ENCODE measurements around the gene PRDM16.
"Not testable (repeated sequence)": the region's sequence is repeated elsewhere in the genome, so short reads cannot be mapped to it uniquely, and the experiment has no call there.

PRDM16 gene

DNA sequence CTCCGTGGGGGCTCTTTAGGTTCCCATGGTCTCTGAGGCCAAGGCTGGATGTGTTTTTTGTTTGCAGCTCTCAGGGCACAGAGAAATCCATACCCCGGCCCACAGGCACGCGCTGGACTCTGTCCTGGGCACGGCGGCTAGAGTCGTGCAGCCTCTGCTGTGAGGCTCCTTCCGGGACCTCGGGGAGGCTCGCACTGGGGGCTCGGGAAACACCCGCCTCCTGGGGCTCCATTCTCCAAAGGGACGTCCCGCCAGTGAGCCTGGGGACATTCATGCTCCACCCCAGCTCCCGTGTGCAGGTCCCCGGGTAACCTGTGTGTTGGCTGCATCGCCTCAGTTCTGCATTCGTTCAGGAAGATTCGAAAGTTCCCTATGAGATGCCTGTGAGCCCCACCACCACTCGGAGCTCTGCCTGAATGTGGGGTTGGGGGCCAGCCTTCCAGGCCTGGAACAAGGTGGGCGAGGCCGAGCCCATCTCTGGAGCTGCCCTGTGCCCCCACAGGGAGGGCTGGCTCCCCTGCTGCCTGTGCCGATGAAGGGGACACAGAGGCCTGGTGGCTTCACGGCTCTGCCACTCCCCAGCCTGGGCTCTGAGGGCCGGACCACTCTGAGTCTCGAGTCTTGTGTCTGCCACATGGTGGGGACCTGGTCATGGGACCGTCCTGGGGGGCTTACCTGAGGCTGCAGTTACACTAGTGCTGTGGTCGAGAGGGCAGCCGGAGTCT is 203.5 kb downstream of the PRDM16 start:
- no peak for DNase-seq

DNA sequence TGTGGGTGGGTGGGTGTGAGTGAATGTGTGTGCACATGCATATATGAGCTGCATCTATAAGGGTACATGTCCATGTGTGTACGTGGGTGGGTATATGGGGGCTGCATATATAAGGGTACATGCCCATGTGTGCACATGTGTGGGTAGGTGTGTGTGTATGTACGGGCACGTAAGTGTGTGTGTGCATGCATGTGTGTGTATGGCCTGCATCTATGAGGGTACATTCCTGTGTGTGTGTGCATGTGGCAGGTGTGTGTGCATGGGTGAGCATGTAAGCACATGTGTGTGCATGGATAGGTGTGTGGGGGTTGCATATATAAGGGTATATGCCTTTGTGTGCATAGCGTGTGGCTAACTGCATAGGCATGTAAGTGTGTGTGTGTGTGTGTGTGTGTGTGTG is 204.4 kb downstream of the PRDM16 start:
- DNase-seq: no peak

DNA sequence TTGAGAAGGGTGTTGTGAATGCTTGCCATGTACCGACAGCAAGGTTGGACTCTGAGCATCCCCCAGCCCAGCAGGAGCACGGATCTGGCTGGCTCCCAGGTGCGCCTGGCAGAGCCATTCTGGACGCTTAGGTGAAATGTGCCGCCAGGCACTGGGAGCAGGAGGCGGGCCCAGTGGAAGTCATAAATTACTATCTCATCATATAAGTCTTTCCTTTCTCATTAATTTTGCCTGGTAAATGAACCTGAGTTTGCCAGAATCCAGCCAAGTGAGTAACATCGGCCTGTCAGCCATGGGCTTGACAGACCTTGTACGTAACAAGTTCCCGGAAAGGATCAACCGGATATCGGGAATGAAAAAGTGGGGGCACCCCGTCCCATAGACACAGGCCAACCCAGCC is 206.0 kb downstream of the PRDM16 start:
- no peak for DNase-seq

DNA sequence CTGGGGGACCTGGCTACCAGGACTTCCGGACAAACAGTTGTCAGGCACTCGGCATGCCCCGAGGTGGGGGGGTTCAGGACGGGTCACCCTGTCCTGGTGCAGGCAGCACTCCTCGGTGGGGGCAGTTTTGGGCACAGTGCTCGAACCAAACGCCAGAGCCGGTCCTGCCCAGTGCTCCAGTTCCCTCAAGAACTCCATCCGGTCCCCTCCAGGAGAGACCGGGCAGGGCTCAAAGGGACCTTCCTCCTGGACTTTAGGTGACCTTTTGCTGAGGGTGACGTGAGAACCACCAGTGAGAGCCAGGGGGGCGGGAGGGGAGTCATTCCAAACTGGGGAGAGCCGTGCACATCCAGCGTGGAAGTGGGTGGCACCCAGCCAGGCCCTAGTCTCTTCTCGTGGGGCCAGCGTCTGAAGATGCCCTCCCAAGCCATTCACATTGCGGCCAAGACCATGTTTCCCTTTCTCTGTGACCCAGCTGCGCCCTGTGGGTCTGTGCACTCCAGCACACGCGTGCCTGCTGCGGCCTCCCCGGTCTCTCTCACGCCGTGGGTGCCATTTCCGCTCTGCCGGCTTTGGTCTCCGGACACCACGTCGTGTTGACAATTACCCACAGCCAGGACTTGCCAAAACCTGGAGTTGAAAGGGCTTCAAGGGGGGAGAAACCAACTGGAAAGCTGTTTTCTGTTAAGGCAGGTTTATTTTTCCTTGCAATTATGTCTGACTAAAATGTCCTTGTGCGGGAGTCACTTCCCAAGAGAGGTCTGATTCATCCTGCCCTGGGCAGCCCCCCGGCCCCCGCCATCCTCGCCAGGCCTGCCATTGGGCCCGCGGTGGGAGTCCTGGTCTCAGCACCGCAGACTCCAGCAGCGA is 206.7 kb downstream of the PRDM16 start:
- DNase-seq: no peak

DNA sequence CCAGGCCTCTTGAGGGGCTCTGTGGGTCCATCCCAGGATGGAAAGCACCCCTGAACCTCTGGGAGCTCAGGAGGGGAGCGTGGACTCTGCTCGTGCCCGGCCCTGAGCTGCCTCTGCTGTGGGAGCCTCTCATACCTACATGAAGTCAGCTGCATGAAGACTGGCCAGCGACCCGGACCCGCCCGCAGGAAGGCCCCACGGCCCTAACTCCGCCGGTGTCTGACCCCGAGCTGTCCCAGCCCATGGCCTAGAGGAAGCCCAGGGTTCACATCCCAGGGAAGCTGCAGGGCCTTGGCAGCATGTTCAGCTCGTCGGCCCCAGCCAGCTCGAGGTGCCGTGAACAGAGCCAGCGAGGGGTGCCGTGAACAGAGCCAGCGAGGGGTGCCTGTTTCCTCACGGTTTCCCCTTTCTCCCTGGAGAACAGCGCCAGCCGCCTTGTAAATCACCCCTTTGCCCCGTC is 207.4 kb downstream of the PRDM16 start:
- DNase-seq: no peak

DNA sequence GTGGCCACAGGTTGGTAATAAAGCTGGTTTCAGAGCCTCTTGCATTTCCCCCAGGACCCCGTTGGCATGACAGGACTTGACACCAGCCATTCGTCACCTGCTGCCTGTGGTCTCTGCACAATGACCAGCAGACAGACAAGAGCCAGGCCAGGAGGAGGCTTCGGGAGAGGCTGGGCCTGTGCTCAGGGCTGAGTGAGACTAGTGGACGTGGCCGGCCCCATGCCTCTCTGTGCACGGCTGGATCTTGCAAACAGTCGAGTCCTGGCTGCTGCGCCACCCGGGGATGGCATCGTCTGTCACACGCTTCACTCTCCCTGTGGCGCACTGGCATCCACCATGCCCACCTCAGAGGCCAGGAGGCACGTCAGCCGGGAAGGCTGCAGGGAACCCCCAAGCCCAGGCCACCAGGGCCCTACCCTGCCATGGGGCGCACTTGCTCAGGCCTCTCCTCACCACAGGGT is 208.0 kb downstream of the PRDM16 start:
- no peak for DNase-seq

DNA sequence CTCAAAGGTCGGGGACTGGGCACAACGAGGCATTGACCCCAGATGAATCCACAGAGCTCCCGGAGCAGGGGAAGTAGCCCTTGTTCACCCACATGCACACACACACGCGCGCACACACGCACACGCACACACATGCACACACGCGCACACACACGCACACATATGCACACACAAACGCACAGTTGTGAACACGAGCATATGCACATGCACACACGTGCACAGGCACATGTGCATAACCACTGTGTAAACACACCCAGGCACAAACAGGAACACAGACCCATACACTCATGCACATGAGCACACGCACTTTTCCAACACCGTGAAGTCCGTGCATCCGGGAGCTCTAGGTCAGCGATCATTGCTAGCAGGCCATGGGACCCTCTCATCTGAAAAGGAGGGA is 208.6 kb downstream of the PRDM16 start:
- no peak for DNase-seq

DNA sequence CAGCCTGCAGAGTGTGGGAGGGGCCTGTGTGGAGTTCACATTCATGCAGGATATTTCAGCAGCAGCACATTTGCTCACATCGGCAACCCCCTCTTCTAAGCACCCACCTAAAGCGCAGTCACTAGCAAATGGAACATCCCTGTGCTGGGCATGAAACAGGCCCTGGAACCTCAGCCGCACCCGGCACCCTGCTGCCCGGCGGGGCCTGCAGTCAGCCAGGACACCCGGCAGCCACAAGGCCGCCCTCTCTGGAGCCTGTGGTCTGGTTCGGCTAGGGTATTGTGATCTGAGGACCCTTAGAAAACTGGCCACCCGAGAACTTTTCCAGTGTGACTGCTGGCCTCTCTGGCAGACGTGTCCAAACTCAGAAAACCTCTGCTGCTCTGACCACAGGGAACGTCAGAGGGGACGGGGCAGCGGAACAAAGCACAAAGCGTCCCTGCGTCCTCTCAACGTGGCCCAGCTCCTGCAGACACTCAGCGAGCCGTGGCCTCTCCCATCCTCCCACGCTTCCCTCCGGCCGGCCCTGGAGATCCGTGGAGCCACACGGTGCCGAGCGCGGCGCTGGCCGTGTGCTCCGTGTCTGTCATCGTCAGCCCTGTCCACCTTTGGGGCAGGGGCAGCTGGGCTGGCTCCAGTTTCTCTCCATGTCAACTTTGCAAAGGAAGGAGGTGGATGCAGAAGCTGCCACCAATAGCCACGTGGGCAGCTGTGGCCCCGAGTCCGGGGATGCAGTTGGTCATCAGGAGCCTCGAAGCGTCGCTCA is 209.6 kb downstream of the PRDM16 start:
- no peak for DNase-seq

DNA sequence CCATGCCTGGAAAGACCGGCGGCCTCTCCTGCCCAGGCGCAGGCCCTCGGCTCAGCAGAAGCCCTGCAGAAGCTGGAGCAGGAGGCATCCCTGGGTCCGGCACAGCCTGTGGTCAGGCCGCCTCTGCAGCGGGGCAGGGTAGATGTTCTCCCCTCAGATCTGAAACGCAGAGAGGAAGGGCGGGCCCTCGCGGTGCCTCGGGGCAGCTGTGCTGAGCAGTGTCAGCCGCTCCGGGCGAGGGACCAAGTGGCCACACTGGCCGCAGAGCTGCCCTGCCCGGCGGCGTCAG is 210.1 kb downstream of the PRDM16 start:
- no peak for DNase-seq

DNA sequence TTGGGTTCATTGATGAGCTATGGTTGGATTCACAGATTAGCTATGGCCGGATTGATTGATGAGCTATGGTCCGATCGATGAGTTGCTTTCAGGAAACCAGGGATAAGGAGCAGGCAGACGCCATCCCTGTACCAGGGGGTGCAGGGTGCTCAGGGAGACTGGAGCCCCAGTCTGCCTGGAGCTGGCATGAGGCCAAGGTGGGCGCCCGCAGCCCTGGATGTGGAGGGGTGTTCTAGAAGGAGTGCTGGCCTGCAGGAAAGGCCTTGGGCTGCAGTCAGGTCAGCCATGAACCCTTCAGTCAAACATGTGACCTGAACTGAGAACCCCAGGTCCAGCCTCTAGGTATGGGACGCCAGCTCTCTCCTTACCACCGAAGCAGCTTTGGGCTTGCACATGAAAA is 212.7 kb downstream of the PRDM16 start:
- DNase-seq: no peak

DNA sequence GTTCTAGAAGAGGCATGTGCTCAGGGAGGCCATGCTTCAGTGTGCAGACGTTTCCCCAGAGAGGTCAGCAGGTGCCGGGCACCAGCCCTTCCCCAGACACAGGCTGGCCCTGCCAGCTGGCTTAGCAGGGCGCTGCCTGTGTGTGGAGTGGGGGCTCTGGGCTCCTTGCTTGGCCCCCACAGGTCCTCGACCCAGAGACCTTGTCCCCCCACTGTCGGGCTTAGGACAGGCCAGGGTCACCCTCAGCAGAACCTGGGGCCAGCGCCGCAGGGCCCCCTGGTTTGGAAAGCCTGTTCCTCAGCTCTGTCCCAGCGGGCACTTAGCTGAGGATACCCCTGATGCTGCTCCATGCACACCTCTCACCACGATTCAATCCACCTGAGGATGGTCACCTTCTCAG is 213.2 kb downstream of the PRDM16 start:
- no peak for DNase-seq

DNA sequence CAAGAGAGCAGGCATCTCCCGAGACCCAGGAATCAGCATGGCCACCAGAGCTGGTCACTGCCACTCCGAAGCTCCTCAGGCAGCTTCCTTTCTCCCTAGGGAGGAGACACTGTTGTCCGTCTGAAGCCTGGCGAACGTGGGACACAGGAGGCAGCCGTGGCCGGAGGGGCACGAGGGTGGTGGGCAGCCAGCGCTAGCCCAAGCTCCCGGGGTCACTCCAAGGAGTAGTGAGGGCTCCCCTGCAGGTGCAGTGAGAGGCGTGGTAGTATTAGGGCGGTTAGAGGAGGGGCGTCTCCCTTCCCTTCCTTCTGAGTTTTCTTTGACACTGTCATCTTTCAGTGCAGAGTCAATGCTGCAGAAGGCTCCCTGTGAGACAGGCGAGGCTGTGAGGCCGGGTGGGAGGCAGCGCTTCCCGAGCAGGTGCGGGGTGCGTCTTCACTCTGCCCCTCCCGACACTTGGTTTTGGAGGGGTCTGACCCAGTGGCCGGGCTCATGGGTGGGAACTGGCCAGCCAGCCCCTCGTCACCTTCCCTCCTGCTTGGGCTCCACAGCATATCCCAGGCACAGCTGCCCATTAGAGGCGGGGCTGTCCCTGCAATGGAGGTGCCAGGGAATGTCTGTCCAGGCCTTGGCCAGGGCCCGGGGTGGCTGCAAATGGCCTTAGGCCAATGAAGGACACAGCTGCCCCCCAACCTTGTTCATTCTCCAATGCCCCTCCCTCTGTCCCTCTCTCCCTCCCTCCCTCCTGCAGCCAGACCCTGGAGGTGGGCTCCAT is 213.8 kb downstream of the PRDM16 start:
- no peak for DNase-seq

DNA sequence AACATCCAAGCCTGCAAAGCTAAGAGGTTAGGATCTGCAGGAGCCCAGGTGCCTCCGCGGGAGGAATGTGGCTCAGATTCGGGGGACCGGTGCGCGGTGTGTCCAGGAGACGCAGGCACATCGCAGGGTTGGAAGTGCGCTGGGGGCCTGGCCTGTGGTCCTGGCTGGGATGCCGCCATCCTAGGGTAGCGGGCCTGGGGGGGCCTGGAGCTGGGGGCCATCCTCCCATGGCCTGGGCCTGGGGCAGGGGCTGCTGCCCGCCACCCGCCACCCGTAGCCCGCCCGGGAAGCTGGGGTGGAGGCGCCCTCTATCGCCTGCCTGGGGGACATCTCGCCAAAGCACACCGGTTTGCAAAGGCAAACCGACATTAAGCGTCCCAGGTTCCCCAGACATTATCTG is 214.8 kb downstream of the PRDM16 start:
- DNase-seq: peak; percentile 22

DNA sequence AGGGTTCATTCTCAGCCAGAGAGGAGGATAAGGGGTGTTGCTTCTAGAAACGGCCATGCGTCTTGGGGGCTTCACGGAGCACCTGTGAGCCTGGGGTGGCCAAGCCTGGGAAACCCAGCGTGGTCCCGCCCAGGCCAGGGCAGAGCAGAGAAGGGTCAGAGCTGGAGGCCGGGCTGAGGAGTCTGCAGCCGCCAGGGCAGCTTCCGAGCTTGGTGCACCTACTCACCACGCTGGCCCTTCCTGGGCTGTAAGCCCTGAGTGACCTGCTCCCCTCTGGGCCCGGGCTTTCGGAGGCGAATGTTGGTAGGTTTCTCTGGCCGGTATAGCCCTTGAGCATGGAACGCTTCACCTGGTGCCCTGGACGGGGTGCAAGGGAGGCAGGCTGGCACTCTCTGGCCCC is 215.7 kb downstream of the PRDM16 start:
- DNase-seq: no peak

DNA sequence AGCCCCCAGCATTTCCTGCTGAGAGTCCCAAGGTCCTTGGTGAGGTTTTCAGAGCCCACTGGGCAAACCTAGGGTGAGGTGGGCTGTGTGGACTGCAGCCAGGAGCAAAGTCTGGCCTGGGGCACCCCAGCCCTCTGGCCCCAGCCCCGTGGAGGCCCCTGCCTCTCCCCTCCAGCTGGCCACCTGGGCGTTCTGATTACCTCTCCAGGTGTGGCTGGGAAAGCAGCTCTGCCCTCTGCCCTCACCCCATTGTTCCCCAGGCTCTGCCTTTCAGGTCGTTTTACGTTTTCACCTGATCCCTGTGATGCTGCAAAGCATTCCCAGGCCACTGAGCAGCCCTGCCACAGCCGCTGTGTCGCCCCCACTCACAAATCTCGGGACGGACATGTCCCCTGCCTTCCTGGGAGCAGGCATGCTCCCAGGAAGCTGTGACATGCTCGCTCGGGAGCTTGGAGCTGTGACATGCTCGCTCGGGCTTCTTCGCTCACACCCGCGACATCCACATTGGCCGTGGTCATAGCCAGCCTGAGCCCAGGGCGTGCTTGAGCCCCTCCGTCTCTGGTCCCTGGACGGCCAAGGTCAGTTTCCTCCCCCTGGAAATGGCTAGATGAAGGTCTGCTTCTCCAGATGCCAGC is 216.2 kb downstream of the PRDM16 start:
- DNase-seq: no peak

DNA sequence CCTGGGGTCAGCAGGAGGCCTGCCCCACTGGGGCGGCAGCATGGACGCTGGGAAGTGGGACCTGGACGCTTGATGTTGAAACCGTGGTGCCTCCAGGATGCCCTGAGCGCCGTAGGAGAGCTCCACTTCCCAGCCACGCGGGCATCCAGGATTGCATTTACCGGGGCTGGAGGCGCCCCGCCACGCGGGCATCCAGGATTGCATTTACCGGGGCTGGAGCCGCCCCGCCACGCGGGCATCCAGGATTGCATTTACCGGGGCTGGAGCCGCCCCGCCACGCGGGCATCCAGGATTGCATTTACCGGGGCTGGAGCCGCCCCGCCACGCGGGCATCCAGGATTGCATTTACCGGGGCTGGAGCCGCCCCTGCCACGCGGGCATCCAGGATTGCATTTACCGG is 218.1 kb downstream of the PRDM16 start:
- DNase-seq: not testable (repeated sequence)

DNA sequence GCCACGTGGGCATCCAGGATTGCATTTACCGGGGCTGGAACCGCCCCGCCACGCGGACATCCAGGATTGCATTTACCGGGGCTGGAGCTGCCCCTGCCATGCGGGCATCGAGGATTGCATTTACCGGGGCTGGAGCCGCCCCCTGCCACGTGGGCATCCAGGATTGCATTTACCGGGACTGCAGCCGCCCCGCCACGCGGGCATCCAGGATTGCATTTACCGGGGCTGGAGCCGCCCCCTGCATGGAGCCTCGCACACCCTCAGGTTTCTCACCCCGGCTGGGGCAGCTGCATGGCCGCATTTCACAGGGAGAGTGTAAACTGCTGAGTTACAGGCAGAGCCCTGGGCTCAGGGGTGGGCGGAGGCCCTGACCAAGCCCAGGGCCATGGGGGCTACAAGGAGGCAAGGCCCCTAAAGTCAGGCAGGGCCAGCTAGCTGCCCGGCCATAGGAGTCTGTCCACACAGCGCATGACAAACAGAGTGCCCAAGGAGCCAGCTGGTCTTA is 218.7 kb downstream of the PRDM16 start:
- no peak for DNase-seq

DNA sequence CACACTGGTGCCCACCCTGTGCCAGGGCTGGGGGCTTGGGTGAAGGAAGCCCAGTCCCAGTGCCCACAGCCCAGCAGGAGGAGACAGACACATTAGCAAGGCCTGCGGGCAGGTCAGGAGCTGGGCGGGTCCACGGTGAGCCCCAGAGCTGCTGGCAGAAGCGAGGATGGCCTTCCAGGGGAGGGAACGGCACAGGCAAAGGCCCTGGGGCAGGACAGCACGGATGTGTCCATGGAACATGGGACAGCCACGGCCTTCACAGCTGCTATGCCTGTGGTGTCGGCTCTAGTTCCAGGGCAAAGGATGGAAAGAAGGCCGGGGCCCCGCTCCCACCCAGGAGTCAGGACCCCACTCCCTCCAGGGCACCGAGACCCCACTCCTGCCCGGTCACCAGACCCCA is 220.5 kb downstream of the PRDM16 start:
- no peak for DNase-seq

DNA sequence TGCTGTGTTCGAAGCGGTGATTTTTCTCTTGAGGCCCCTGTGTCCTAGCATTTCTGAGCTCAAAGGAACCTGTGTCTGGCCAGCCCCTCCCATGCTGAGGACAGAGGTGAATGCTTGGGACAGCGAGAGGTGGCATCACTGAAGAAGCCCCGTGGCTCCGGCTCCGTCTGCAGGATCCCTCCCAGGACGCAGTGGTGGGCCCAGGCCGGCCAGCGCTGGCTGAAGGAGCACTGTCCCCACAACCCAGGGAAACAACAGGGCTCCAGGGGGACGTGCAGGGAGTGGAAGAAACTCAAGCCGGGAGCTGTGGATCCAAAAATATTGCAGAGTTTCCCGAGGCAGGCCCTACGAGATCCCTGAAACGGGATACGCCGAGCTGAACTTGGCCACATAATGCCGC is 221.4 kb downstream of the PRDM16 start:
- DNase-seq: no peak

DNA sequence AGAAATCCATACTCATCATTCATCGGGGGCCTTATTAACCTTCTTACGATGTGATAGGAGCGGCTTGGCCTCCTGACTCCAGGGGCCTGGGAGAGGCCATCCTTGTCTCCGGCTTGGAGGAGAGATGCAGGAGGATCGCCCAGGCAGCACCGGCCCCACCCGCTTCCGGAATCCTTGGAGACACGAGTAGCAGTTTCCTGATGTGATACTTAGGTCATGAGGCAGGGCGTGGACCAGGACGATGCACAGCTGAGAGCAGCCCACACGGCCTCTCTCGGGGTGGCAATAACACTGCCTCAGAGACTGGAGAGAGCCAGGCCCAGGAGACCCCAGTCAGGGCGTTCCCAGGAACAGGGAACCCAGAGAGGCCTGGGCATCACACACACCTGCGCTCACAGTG is 221.9 kb downstream of the PRDM16 start:
- no peak for DNase-seq

DNA sequence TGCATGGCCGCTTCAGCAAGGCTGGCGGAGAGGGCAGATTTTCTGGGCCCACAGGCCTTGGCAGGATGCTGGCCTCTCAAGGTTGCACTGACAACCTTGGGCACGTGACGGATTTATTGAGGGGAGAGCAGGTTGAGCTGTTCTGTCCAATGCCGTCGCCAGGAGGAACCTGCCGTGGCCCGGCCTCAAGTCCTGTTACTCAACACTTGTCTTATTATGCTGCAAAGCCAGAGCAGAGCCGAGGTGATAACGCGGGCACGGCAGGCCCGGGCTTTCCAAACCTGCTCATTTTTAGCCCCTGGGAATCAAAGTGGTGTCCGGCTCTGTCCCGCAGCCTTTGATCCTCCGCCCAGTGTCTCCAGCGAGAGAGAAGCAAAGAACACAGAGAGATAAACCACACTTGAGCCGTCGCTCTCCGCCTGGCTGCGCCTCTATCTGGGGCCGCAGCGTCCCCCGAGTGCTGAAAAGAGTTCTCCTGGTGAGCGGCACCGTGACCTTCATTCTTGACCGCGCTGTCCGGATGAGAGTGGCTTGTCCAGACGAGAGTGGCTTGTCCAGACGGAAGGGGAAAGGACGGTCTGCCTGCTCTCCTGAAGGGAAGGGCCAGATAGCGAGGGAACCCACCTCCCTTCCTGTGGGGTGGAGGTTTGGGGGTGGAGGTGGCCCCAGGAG is 223.2 kb downstream of the PRDM16 start:
- DNase-seq: no peak
